CD4-positive, alpha-beta memory T cell (primary cell): ENCODE measurements around the gene ACLY. TPM values are rescaled to one million over a fixed set of nuclear protein-coding genes. Genes with fewer than 3 reads are reported as not detected.
"Not testable (repeated sequence)": the region's sequence is repeated elsewhere in the genome, so short reads cannot be mapped to it uniquely, and the experiment has no call there.

Source experiments
- CTCF ChIA-PET: fragments of 350-600 bp; sonication (Branson Sonifier 250); formaldehyde crosslinking; loops from one replicate; lab custom pipeline; 2021; ENCODE audit warnings: inconsistent platforms; ENCODE audit not compliant: partially characterized antibody; lab: Charles Lee
- POLR2A ChIA-PET: fragments of 350-600 bp; sonication (Branson Sonifier 250); formaldehyde crosslinking; loops from one replicate; lab custom pipeline; 2021; ENCODE audit not compliant: partially characterized antibody; lab: Charles Lee
- DNase-seq, 5 donors: peaks; one replicate each; pipeline versions ENCODE4 v3.0.0 to v3.0.0-alpha.2; 2020 to 2022; ENCODE audit warnings: mixed read lengths in 1 of 5
- H3K27ac ChIP-seq: one replicate; pipeline ENCODE4 v1.7.0; 2013; ENCODE audit warnings: low read depth, low read length
- H3K27me3 ChIP-seq: 2 replicates; pipeline ENCODE4 v1.7.0; 2013; ENCODE audit warnings: mild to moderate bottlenecking, low read length, moderate library complexity; ENCODE audit not compliant: insufficient read depth
- H3K36me3 ChIP-seq: 2 replicates; pipeline ENCODE4 v1.7.0; 2013; ENCODE audit warnings: mild to moderate bottlenecking, low read length, moderate library complexity; ENCODE audit not compliant: insufficient read depth
- H3K4me1 ChIP-seq: 2 replicates; pipeline ENCODE4 v1.7.0; 2013; ENCODE audit warnings: mild to moderate bottlenecking, low read length, moderate library complexity; ENCODE audit not compliant: insufficient read depth
- H3K4me3 ChIP-seq, 2 donors: one replicate each; pipeline ENCODE4 v1.7.0; 2013; ENCODE audit warnings: low read length in 2 of 2, mild to moderate bottlenecking in 1 of 2
- H3K9me3 ChIP-seq, 2 donors: one replicate each; pipeline ENCODE4 v1.7.0; 2013; ENCODE audit warnings: low read length in 2 of 2, control low read depth in 1 of 2; ENCODE audit not compliant: control insufficient read depth in 1 of 2
- H3K27ac Mint-ChIP-seq, 7 donors: one replicate each; pipeline ENCODE4 v1.8.0; 2020 to 2021; ENCODE audit warnings: mixed read lengths in 7 of 7, mild to moderate bottlenecking in 6 of 7, inconsistent platforms in 3 of 7, moderate library complexity in 3 of 7
- H3K27me3 Mint-ChIP-seq, 2 donors: one replicate each; pipeline ENCODE4 v1.8.0; 2020 to 2021; ENCODE audit warnings: mixed read lengths in 2 of 2
- H3K36me3 Mint-ChIP-seq, 2 donors: one replicate each; pipeline ENCODE4 v1.8.0; 2020 to 2021; ENCODE audit warnings: mixed read lengths in 2 of 2, inconsistent platforms in 1 of 2, mild to moderate bottlenecking in 1 of 2
- H3K4me1 Mint-ChIP-seq, 4 donors: one replicate each; pipeline ENCODE4 v1.8.0; 2020 to 2021; ENCODE audit warnings: mixed read lengths in 4 of 4, mild to moderate bottlenecking in 1 of 4
- H3K4me3 Mint-ChIP-seq, 8 donors: one replicate each; pipeline ENCODE4 v1.8.0; 2020 to 2021; ENCODE audit warnings: mixed read lengths in 8 of 8, mild to moderate bottlenecking in 7 of 8, moderate library complexity in 6 of 8, inconsistent platforms in 3 of 8
- H3K9me3 Mint-ChIP-seq, 8 donors: one replicate each; pipeline ENCODE4 v1.8.0; 2020 to 2021; ENCODE audit warnings: mixed read lengths in 8 of 8, mild to moderate bottlenecking in 5 of 8, inconsistent platforms in 3 of 8, moderate library complexity in 1 of 8
- intact Hi-C: fragments of 100-400 bp; cut with micrococcal nuclease; formaldehyde crosslinking; loops from one replicate; pipeline ENCODE4 v1.15.1; 2023
- polyA plus RNA-seq, 2 donors: library from polyadenylated mRNA; unstranded; fragments of 300-500 nt; fragmentation: Illumina TruSeq; gene quantifications; one replicate each; pipeline ENCODE4 v1.2.3, GENCODE V29; 2021
- total RNA-seq, 2 experiments: library from RNA; stranded (reverse); gene quantifications; one replicate each; pipeline ENCODE4 v1.2.3, GENCODE V29; 2021

The ACLY gene
- total and polyA plus RNA-seq, 4 experiments from 2014 or later = 58.7 to 88.5 (median 78.3) TPM

DNA sequence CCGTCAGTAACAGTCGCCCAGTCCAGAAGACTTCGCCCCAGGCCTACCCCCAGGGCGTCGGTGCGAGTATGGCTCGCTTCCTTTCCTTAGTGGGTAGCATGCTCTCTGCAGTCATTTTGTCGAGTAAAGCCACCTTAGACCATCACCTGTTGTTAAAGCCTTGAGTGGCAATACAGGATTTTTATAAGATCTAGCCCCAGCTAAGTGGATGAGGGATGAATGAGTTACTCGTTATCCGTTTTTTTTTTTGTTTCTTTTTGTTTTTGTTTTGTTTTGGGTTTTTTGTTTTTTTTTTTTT lies 53.2 kb downstream of the ACLY start:
- H3K36me3 Mint-ChIP-seq = peaks cover 15 to 34% of the 10 kb centered on the region in 2 donors
- H3K27me3 Mint-ChIP-seq = no peaks in the 10 kb centered on the region
- peak overlapping the region; percentile 71 for H3K27ac ChIP-seq
- H3K36me3 ChIP-seq = peaks cover 13% of the 10 kb centered on the region
- intact Hi-C loops = loop anchor here (1.0 kb wide), 3 partner anchors 54 to 101 kb away; partner anchors contain the start of genes CNP and ODAD4
- H3K4me3 ChIP-seq = peak overlapping the region in 1 of 2 donors; percentile 78
- H3K4me1 Mint-ChIP-seq = peaks cover 8 to 34% (median 15%) of the 10 kb centered on the region in 4 donors
- no peaks in the 10 kb centered on the region for H3K27me3 ChIP-seq
- H3K4me1 ChIP-seq = peaks cover 37% of the 10 kb centered on the region
- peak overlapping the region in 1 of 8 donors; percentile 82 for H3K4me3 Mint-ChIP-seq
- DNase-seq = no peak
- H3K27ac Mint-ChIP-seq = peak overlapping the region in 3 of 7 donors; percentile 89 to 93 (median 92)
- POLR2A ChIA-PET = interaction anchor here (0.6 to 3.3 kb wide), 17 partner anchors 14 to 662 kb away, joined by 3 to 25 read pairs (median 5); partner anchors contain the start of genes ACLY, CNP, DHX58 and DNAJC7
- H3K9me3 ChIP-seq = no peaks in the 10 kb centered on the region
- peaks cover 0 to 1% (median 0%) of the 10 kb centered on the region in 8 donors for H3K9me3 Mint-ChIP-seq
- CTCF ChIA-PET = interaction anchor here (1.1 kb wide), 1 partner anchor 30 kb away, joined by 3 read pairs; no protein-coding TSS in a partner anchor

- peak within 1 kb of the TSS in 3 of 7 donors; percentile 89 to 93 (median 92) for H3K27ac Mint-ChIP-seq
- peak within 1 kb of the TSS in 1 of 8 donors; percentile 82 for H3K4me3 Mint-ChIP-seq
- Histone ChIP-seq H3K27ac (peak within 1 kb of the TSS; percentile 71), H3K4me1 (peaks cover 42% of the 10 kb centered on the region), H3K4me3 (peak within 1 kb of the TSS; percentile 26 to 78), H3K36me3 (peaks cover 8% of the 10 kb centered on the region), H3K27me3 (no peaks in the 10 kb centered on the region), H3K9me3 (no peaks in the 10 kb centered on the region)
- H3K4me1 Mint-ChIP-seq = peaks cover 11 to 37% (median 19%) of the 10 kb centered on the region in 4 donors
- H3K36me3 Mint-ChIP-seq = peaks cover 15 to 29% of the 10 kb centered on the region in 2 donors
- H3K9me3 Mint-ChIP-seq = peaks cover 0 to 1% (median 0%) of the 10 kb centered on the region in 8 donors
- ChIA-PET CTCF (interaction anchor here (1.1 to 1.5 kb wide), 3 partner anchors 30 to 155 kb away, joined by 3 to 6 read pairs (median 3); partner anchors contain the start of gene NKIRAS2), POLR2A (interaction anchor here (0.6 to 3.3 kb wide), 20 partner anchors 13 to 1524 kb away, joined by 3 to 25 read pairs (median 4); partner anchors contain the start of genes ACLY, CNP, DHX58 and DNAJC7)
- intact Hi-C loops = loop anchor here (1.0 kb wide), 3 partner anchors 54 to 101 kb away; partner anchors contain the start of genes CNP and ODAD4
- H3K27me3 Mint-ChIP-seq = no peaks in the 10 kb centered on the region
- peak; percentile 85 to 88 (median 87) for DNase-seq
These were observed 53.7 kb downstream of the ACLY start, which contains the start of gene KLHL11 for GRCh38 chr17:41864836-41865595. KLHL11 (minus strand) TSS chr17:41865423; CDS start chr17:41865370, 53 bp downstream.

DNA sequence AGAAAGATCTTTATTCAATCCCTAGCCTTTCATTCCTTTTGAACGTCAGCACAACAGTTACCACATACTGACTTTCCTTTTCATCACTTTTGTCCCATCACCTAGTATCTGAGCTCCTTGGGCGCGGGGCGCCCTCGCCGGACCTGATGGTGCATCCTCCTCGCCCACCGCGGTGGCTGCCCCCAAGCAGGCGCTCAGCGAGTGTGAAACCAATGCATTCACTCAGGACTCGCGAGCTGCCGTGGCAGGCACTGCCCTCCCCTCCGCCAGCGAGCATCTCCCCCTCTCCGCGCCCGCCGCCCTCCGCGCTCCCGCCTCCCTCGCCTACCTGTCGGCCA lies 54.3 kb downstream of the ACLY start:
- Mint-ChIP-seq H3K4me1 (peaks cover 11 to 37% (median 23%) of the 10 kb centered on the region in 4 donors), H3K9me3 (peaks cover 0 to 1% (median 0%) of the 10 kb centered on the region in 8 donors), H3K27me3 (no peaks in the 10 kb centered on the region), H3K4me3 (no peak overlapping the region), H3K36me3 (peaks cover 15 to 25% of the 10 kb centered on the region in 2 donors), H3K27ac (no peak overlapping the region)
- H3K27me3 ChIP-seq = no peaks in the 10 kb centered on the region
- peaks cover 7% of the 10 kb centered on the region for H3K36me3 ChIP-seq
- H3K9me3 ChIP-seq = no peaks in the 10 kb centered on the region
- ChIA-PET CTCF (interaction anchor here (1.1 to 2.5 kb wide), 3 partner anchors 53 to 155 kb away, joined by 3 to 8 read pairs (median 6); partner anchors contain the start of genes NKIRAS2 and P3H4), POLR2A (interaction anchor here (0.6 to 3.3 kb wide), 19 partner anchors 13 to 1524 kb away, joined by 3 to 25 read pairs (median 5); partner anchors contain the start of genes ACLY, CNP, DHX58 and DNAJC7)
- peak overlapping the region; percentile 26 to 78 for H3K4me3 ChIP-seq
- intact Hi-C loops = no loop called here
- H3K27ac ChIP-seq = peak overlapping the region; percentile 71
- DNase-seq = no peak
- peaks cover 46% of the 10 kb centered on the region for H3K4me1 ChIP-seq

DNA sequence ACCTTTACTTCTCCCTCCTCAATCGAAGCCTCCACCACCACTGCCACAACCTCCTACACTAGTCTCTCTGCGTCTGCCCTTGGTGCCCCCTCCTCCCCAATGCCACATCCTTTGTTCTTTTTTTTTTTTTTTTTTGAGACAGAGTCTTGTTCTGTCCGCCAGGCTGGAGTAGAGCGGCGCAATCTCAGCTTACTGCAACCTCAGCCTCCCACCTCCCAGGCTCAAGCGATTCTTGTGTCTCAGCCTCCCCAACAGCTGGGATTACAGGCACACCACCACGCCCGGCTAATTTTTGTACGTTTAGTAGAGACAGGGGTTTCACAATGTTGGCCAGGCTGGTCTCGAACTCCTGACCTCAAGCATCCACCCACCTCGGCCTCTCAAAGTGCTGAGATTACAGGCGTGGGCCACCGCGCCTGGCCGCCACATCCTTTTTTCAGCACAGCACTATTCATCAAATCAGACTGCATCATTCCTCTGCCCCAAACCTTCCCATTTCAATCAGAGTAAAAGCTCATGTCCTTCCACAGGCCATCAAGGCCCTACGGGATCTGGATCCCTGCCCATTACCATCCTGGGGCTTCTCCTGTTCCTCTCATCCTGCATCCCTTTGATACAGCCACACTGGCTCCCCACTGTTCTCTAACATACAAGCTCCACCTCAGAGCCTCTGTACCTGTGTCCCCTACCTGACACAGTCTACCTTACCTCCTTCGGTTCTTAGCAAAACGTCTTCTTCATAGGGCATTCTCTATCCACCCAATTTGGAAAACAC lies 55.5 kb downstream of the ACLY start:
- intact Hi-C loops = no loop called here
- H3K4me3 ChIP-seq = peak overlapping the region in 1 of 2 donors; percentile 78
- H3K36me3 ChIP-seq = peaks cover 3% of the 10 kb centered on the region
- ChIA-PET POLR2A (interaction anchor here (2.3 to 3.3 kb wide), 4 partner anchors 27 to 154 kb away, joined by 18 to 25 read pairs (median 22); partner anchors contain the start of genes ACLY, DNAJC7, FKBP10 and KLHL10), CTCF (interaction anchor here (0.5 to 2.5 kb wide), 2 partner anchors 11 to 52 kb away, joined by 3 to 8 read pairs; partner anchors contain the start of gene P3H4)
- Mint-ChIP-seq H3K4me1 (peaks cover 12 to 30% (median 23%) of the 10 kb centered on the region in 4 donors), H3K4me3 (no peak overlapping the region), H3K36me3 (peaks cover 8 to 17% of the 10 kb centered on the region in 2 donors), H3K9me3 (peaks cover 0 to 1% (median 0%) of the 10 kb centered on the region in 8 donors), H3K27ac (no peak overlapping the region), H3K27me3 (no peaks in the 10 kb centered on the region)
- H3K4me1 ChIP-seq = peaks cover 46% of the 10 kb centered on the region
- peak; percentile 22 to 46 (median 43) for DNase-seq
- no peaks in the 10 kb centered on the region for H3K9me3 ChIP-seq
- H3K27ac ChIP-seq = no peak overlapping the region
- no peaks in the 10 kb centered on the region for H3K27me3 ChIP-seq

DNA sequence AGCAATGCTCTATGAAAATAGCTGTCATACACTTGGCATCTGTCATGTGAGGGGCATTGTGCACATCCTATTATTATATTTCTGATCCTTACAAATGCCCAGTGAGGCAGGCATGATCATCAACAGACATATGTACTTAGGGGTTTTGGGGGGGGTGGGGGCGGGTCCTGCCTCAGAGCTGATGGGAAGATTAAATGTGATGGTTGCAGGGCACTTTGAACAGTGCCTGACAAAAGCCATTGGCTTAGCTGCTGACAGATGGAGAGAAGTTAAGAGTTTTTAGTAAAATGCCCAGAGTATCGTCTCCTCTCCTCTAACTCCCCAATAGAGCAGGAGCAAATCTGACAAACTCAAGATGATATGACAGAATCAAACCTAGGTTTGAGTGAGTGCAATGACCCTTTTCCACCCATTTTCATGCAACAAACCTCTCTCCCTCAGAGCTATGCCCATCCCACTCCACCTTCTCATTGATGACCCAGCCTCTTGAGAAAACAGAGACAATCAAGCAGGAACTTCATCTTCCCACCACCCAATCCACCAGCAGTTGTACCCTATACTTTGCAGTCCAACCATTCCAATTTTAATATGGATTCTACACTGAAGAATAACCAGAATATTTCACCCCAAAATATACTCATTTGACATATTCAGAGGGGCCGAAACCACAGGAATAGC lies 58.4 kb downstream of the ACLY start:
- Mint-ChIP-seq H3K9me3 (peaks cover 0 to 1% (median 0%) of the 10 kb centered on the region in 8 donors), H3K27ac (peak overlapping the region in 1 of 7 donors; percentile 24), H3K4me1 (peaks cover 13 to 35% (median 20%) of the 10 kb centered on the region in 4 donors), H3K4me3 (peak overlapping the region in 2 of 8 donors; percentile 0 to 6), H3K36me3 (peaks cover 0 to 5% of the 10 kb centered on the region in 2 donors), H3K27me3 (no peaks in the 10 kb centered on the region)
- H3K27ac ChIP-seq = no peak overlapping the region
- POLR2A ChIA-PET = interaction anchor here (0.6 kb wide), 1 partner anchor 171 kb away, joined by 3 read pairs; the partner anchor contains the start of gene EIF1
- H3K36me3 ChIP-seq = no peaks in the 10 kb centered on the region
- H3K9me3 ChIP-seq = no peaks in the 10 kb centered on the region
- intact Hi-C loops = no loop called here
- no peak for DNase-seq
- H3K27me3 ChIP-seq = no peaks in the 10 kb centered on the region
- CTCF ChIA-PET = no interaction called here
- peaks cover 46% of the 10 kb centered on the region for H3K4me1 ChIP-seq
- H3K4me3 ChIP-seq = no peak overlapping the region

GRCh38 chr17:41851382-41851781 lies 67.4 kb downstream of the ACLY start:
- H3K27me3 ChIP-seq, CTCF ChIA-PET, H3K9me3 Mint-ChIP-seq, H3K9me3 ChIP-seq, H3K4me3 Mint-ChIP-seq, H3K27me3 Mint-ChIP-seq, H3K27ac ChIP-seq, H3K27ac Mint-ChIP-seq, intact Hi-C loops, H3K4me3 ChIP-seq, DNase-seq: not testable (repeated sequence)
- Mint-ChIP-seq H3K4me1 (peaks cover 17 to 44% (median 27%) of the 10 kb centered on the region in 4 donors), H3K36me3 (peaks cover 16 to 39% of the 10 kb centered on the region in 2 donors)
- H3K36me3 ChIP-seq = peaks cover 20% of the 10 kb centered on the region
- H3K4me1 ChIP-seq = peaks cover 20% of the 10 kb centered on the region
- POLR2A ChIA-PET = interaction anchor here (0.7 to 1.3 kb wide), 2 partner anchors 13 to 16 kb away, joined by 4 to 6 read pairs; no protein-coding TSS in a partner anchor
